Tibial artery (tissue), 4 donors: ENCODE results near the gene ERVH48-1.
"Not testable (repeated sequence)": the region's sequence is repeated elsewhere in the genome, so short reads cannot be mapped to it uniquely, and the experiment has no call there.

Experiments
- DNase-seq, 2 donors: peaks; one replicate each; pipeline ENCODE4 v3.0.0-alpha.2; 2019
- H3K27ac ChIP-seq, 2 donors: fragments of 200-600 bp; sonication (generic) in 1 of 2; 1 replicate in 1 of 2; 2 replicates in 1 of 2; pipeline ENCODE4 v1.5.1; 2018 to 2019; ENCODE audit warnings: mild to moderate bottlenecking in 1 of 2
- H3K27me3 ChIP-seq, 2 donors: fragments of 200-600 bp; sonication (generic) in 1 of 2; one replicate each; pipeline versions ENCODE4 v1.5.1 to v1.6.0; 2016 to 2019
- H3K36me3 ChIP-seq, 3 donors: fragments of 200-600 bp; sonication (generic) in 2 of 3; one replicate each; pipeline ENCODE4 v1.5.1; 2016 to 2019; ENCODE audit warnings: mild to moderate bottlenecking in 2 of 3
- H3K4me1 ChIP-seq, 4 donors: fragments of 200-600 bp; sonication (generic) in 2 of 4; 1 replicate in 3 of 4; 2 replicates in 1 of 4; pipeline ENCODE4 v1.5.1; 2016 to 2019
- H3K4me3 ChIP-seq, 2 donors: fragments of 200-600 bp; sonication (generic) in 1 of 2; 1 replicate in 1 of 2; 2 replicates in 1 of 2; pipeline ENCODE4 v1.5.1; 2018 to 2019; ENCODE audit warnings: mild to moderate bottlenecking in 2 of 2
- H3K9me3 ChIP-seq, 3 donors: fragments of 200-600 bp; sonication (generic) in 1 of 3; one replicate each; pipeline ENCODE4 v1.5.1; 2016 to 2019
- CTCF ChIP-seq, 2 experiments: fragments of 200-600 bp in 1 of 2; fragments of 450-650 bp in 1 of 2; IDR thresholded peaks; one replicate each; pipeline ENCODE4 v1.5.1; 2017 to 2019; ENCODE audit warnings: antibody characterized with exemption in 2 of 2, mild to moderate bottlenecking in 1 of 2, moderate library complexity in 1 of 2
- intact Hi-C: fragments of 100-400 bp; cut with DNase I; formaldehyde crosslinking; loops from one replicate; pipeline ENCODE4 v1.15.0; 2023; ENCODE audit warnings: low total_unique reads

The ERVH48-1 gene

GRCh38 chr21:42922918-42923317 lies 2.5 kb downstream of the ERVH48-1 start:
- no peak for TF ChIP-seq CTCF (IDR thresholded peaks at IDR 0.05)
- intact Hi-C loops: loop anchor here (10.0 kb wide), 1 partner anchor 52 kb away; the partner anchor contains the start of gene PKNOX1
- Histone ChIP-seq H3K27me3 (no peaks in the 10 kb centered on the region), H3K27ac (no peak overlapping the region), H3K9me3 (no peaks in the 10 kb centered on the region), H3K4me3 (no peak overlapping the region), H3K36me3 (no peaks in the 10 kb centered on the region), H3K4me1 (peaks cover 0 to 10% (median 3%) of the 10 kb centered on the region in 4 donors)
- no peak for DNase-seq

GRCh38 chr21:42921927-42922326 lies 3.5 kb downstream of the ERVH48-1 start:
- intact Hi-C loops: loop anchor here (10.0 kb wide), 1 partner anchor 53 kb away; the partner anchor contains the start of gene PKNOX1
- Histone ChIP-seq H3K27me3 (no peaks in the 10 kb centered on the region), H3K27ac (no peak overlapping the region), H3K4me1 (peaks cover 0 to 10% (median 3%) of the 10 kb centered on the region in 4 donors), H3K36me3 (no peaks in the 10 kb centered on the region), H3K4me3 (no peak overlapping the region), H3K9me3 (no peaks in the 10 kb centered on the region)
- no peak for TF ChIP-seq CTCF (IDR thresholded peaks at IDR 0.05)
- no peak for DNase-seq

GRCh38 chr21:42918291-42918690 lies 7.1 kb downstream of the ERVH48-1 start:
- Histone ChIP-seq H3K36me3 (peaks cover 0 to 3% (median 0%) of the 10 kb centered on the region in 3 donors), H3K4me1 (no peaks in the 10 kb centered on the region), H3K9me3 (no peaks in the 10 kb centered on the region), H3K27ac (no peak overlapping the region), H3K27me3 (no peaks in the 10 kb centered on the region), H3K4me3 (no peak overlapping the region)
- no peak for TF ChIP-seq CTCF (IDR thresholded peaks at IDR 0.05)
- DNase-seq: no peak
- intact Hi-C loops: no loop called here

DNA sequence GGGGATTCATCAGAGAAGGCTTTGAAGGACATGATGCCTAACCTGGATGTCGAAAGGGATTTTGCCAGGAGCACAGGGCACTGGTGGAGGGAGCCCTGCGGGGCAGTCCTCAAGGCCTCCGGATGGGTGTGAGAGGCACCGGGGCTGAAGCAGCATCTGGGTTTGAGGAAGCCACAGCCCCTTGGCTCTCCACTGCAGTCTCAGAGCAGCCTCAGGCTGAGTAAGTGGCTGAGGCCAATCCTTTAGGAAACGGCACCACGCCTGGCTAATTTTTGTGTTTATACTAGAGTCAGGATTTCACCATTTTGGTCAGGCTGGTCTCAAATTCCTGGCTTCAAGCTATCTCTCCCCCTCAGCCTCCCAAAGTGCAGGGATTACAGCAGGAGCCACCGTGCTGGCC lies 12.0 kb downstream of the ERVH48-1 start:
- intact Hi-C loops: no loop called here
- TF ChIP-seq CTCF (IDR thresholded peaks at IDR 0.05): no peak
- Histone ChIP-seq H3K27me3 (no peaks in the 10 kb centered on the region), H3K4me3 (no peak overlapping the region), H3K27ac (no peak overlapping the region), H3K9me3 (no peaks in the 10 kb centered on the region), H3K36me3 (peaks cover 31 to 41% (median 38%) of the 10 kb centered on the region in 3 donors), H3K4me1 (no peaks in the 10 kb centered on the region)
- DNase-seq: no peak

DNA sequence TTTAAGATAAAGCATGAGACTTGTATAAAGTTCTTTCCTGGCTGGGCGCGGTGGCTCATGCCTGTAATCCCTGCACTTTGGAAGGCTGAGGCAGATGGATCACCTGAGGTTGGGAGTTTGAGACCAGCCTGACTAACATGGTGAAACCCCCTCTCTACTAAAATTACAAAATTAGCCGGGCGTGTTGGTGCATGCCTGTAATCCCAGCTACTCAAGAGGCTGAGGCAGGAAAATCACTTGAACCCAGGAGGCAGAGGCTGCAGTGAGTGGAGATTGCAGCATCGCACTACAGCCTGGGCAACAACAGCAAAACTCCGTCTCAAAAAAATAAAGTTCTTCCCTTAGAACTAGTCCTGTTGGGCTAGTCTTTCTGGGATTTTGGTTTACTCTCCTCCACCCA lies 13.5 kb downstream of the ERVH48-1 start:
- intact Hi-C loops, H3K4me1 ChIP-seq, H3K27me3 ChIP-seq, DNase-seq, H3K27ac ChIP-seq, H3K4me3 ChIP-seq, H3K9me3 ChIP-seq: not testable (repeated sequence)
- H3K36me3 ChIP-seq: peaks cover 38 to 56% (median 52%) of the 10 kb centered on the region in 3 donors

GRCh38 chr21:42908484-42908883 lies 16.9 kb downstream of the ERVH48-1 start:
- DNase-seq, H3K27me3 ChIP-seq, H3K9me3 ChIP-seq, H3K4me3 ChIP-seq, H3K4me1 ChIP-seq, intact Hi-C loops, H3K27ac ChIP-seq: not testable (repeated sequence)
- H3K36me3 ChIP-seq: peaks cover 66 to 86% (median 85%) of the 10 kb centered on the region in 3 donors

DNA sequence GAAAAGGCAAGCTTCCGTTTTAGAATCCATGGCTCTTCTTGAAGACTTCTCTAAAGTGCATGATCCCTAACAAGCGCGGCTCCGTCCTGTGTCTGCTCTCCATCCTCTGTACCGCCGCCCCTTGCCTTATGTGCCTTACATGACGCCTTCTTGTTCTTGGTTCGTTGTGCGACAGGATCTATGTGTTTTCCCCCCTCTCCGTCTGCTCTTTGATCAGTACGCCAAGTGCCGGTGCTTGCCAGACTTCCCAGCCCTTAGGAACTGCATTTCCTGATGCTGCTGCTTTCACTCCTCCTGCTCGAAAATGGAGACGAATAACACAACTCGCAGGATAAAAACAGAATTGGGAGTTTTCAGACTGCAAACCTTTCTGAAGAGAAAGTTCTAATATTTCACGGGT lies 19.2 kb downstream of the ERVH48-1 start:
- no peaks in the 10 kb centered on the region for H3K4me1 ChIP-seq
- no peaks in the 10 kb centered on the region for H3K9me3 ChIP-seq
- no peak overlapping the region for H3K27ac ChIP-seq
- no peak for DNase-seq
- intact Hi-C loops: no loop called here
- H3K36me3 ChIP-seq: peaks cover 62 to 92% (median 79%) of the 10 kb centered on the region in 3 donors
- no peak overlapping the region for H3K4me3 ChIP-seq
- TF ChIP-seq CTCF (IDR thresholded peaks at IDR 0.05): no peak
- no peaks in the 10 kb centered on the region for H3K27me3 ChIP-seq
